ENCODE results near the gene TMEM169. TPM values are rescaled to one million over a fixed set of nuclear protein-coding genes. Genes with fewer than 3 reads are reported as not detected.
A peak's percentile ranks its signal among the peaks of the same experiment; 100 is the strongest.

Gene TMEM169
- total and polyA plus RNA-seq, 10 of the 15 experiments (the other 5 are each of a cell fraction or from before 2014, with no cell fraction given) = 0.23 to 3.2 (median 2.3) TPM

GRCh38 chr2:216056739-216057138 is 25.0 kb upstream of the TMEM169 start (continued):
- TF ChIP-seq ZSCAN29 (IDR thresholded peaks at IDR 0.05) (no peak), NKRF (conservative IDR thresholded peaks at IDR 0.05) (no peak), TBL1XR1 (IDR thresholded peaks at IDR 0.05; ENCODE audit: low read depth, low read length) (no peak), NR2C1 (IDR thresholded peaks at IDR 0.05) (no peak), HDGF (IDR thresholded peaks at IDR 0.05) (no peak), CHD2 (IDR thresholded peaks at IDR 0.05; ENCODE audit: borderline replicate concordance, low read depth, low read length) (no peak), JUNB (IDR thresholded peaks at IDR 0.05) (peak; percentile 76), SREBF2 (IDR thresholded peaks at IDR 0.05; ENCODE audit: low read length) (no peak), ZBTB40 (IDR thresholded peaks at IDR 0.05; ENCODE audit: borderline replicate concordance) (no peak), ELK1 (IDR thresholded peaks at IDR 0.05; ENCODE audit: low read depth, low read length) (no peak), MLLT1 (IDR thresholded peaks at IDR 0.05) (no peak), NFYB (IDR thresholded peaks at IDR 0.05; ENCODE audit: insufficient read depth, low read depth, low read length) (no peak), SREBF1 (IDR thresholded peaks at IDR 0.05; ENCODE audit: low read length) (no peak), JUND (IDR thresholded peaks at IDR 0.05; ENCODE audit: low read depth, low read length) (0 out of 2 replicates have a peak, but pooled peaks have one; percentile 53), STAT3 (IDR thresholded peaks at IDR 0.05; ENCODE audit: low read depth, low read length) (no peak), ATF7 (IDR thresholded peaks at IDR 0.05; ENCODE audit: low read depth) (peak; percentile 62)
